T-helper 1 cell (primary cell): Measurements from ENCODE around the gene AGGF1.
"Not testable (repeated sequence)": the region's sequence is repeated elsewhere in the genome, so short reads cannot be mapped to it uniquely, and the experiment has no call there.

ENCODE experiments used
- DNase-seq, 5 donors: peaks; one replicate each; pipeline ENCODE4 v3.0.0-alpha.2; 2012 to 2020
- total RNA-seq, 4 donors: gene quantifications; one replicate each; lab custom pipeline; 2026; lab: John Stamatoyannopoulos, UW

Gene AGGF1
- 12.8 to 20.2 (median 16.4) reads per million in 4 donors for total RNA-seq

GRCh38 chr5:77030097-77031071 lies at the start of gene AGGF1:
AGGF1 (plus strand) TSS chr5:77030404; CDS start chr5:77030767, 363 bp downstream.
- DNase-seq: peak; percentile 78 to 94 (median 84)

- no peak for DNase-seq
Observed at GRCh38 chr5:76980518-76981144, 49.6 kb upstream of the AGGF1 start.

- no peak for DNase-seq
Observed at GRCh38 chr5:76982450-76982849, 47.8 kb upstream of the AGGF1 start.

- DNase-seq: no peak
Observed at GRCh38 chr5:76983468-76983867, 46.7 kb upstream of the AGGF1 start.

- no peak for DNase-seq
Observed at GRCh38 chr5:76986825-76987526, 43.2 kb upstream of the AGGF1 start.

- no peak for DNase-seq
Observed at GRCh38 chr5:76990899-76991459, 39.2 kb upstream of the AGGF1 start.

GRCh38 chr5:76993436-76993835 lies 36.8 kb upstream of the AGGF1 start:
- not testable (repeated sequence) for DNase-seq

- DNase-seq: no peak
Observed at GRCh38 chr5:76994337-76994736, 35.9 kb upstream of the AGGF1 start.

GRCh38 chr5:76998251-76998650 lies 32.0 kb upstream of the AGGF1 start:
- DNase-seq: not testable (repeated sequence)

DNA sequence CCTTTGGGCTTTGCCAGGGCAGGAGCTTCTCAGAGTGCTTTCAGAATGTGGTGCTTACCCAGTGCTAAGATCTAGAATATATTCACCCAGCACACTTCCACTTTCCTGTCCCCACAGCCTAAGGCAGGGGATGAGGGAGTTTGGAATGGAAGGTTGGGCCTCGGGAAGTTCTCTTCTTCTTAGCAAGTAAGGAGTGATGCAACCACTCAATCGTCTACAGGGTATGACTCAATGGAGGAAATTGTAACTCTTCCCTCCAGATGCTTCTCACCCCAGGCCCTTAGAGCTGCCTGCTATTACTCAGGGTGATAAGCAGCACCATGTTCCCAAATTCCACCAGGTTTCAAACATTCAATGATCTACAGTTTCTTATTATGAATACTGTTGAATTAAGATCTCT lies 30.8 kb upstream of the AGGF1 start:
- no peak for DNase-seq

DNA sequence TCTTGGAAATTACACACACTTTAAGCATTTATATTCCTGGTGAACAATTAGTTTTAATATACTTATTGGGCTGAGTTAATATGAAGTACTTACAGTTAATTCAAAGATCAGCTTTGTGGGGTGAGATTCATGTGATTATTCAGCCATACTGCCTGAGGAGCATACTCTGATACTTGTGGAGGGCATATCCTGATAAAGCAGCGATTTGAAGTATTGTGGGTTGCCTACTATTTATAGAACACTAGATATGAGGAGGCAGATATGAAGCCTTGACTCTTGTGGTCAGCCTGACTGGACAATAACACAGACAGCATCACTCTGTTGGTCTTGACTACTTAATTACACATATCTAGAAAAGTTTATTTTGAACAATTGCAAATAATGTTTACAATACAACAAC lies 27.0 kb upstream of the AGGF1 start:
- DNase-seq: no peak

DNA sequence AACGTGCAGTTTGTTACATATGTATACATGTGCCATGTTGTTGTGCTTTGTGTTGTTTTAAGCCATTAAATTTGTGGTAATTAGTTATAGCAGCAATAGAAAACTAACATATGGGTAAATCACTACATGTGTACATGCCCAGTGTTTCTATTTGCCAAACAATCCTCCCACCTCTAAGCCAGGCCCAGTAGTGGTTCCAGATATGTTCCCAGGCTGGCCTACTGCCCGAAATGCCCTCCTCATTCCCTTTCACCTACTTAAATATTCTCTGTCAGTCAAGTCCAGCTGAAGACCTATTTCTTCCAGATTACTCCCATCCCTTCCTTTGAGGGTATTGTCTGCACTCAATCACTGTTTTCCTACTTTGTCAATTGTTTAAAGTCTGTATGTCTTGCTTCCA lies 24.1 kb upstream of the AGGF1 start:
- DNase-seq: no peak

DNA sequence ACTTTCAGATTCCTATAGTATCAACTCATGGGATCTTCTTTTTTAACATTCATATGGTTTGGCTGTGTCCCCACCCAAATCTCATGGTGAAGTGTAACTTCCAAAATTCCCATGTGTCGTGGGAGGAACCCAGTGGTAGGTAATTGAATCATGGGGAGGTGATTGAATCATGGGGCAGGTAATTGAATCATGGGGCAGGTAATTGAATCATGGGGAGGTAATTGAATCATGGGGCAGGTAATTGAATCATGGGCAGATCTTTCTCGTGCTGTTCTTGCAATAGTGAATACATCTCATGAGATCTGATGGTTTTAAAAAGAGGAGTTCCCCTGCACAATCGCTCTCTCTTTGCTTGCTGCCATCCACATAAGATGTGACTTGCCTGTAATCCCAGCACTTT lies 21.8 kb upstream of the AGGF1 start:
- DNase-seq: no peak

DNA sequence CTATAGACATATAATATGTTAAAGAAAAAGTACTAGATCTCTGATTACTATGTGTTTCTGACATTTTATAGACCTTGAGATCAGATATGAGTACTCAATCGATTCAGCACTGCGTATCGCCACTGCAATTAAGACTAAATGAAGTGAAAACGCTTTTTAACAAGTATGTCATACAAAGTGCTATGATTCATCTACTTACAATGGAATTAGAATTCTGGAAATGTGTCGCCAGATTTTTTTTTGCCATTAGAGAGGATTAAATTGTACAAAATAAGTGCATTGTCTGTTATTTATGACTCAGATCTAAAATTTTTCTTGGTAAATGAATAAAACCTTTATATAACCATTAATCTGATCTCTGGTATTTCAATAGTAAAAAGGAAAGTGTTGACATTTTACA lies 20.0 kb upstream of the AGGF1 start:
- no peak for DNase-seq

DNA sequence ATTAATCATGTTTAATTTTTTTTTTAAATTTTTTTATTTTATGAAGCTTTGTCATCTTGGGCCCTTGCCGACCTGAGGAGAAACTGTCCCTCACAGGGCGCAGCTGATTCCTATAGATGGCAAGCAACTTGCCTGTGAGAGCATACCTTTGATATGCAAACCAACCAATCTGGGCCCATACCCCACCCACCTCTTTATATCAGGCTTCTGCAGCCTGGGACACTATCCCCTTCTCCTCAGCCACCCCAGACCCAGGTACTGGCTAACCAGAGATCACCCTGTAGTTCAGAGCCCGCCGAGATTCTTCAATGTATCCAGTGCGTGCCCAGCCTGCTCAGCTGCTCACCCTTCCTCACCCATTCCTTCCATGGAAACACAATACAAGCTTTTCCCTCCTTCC lies 18.7 kb upstream of the AGGF1 start:
- DNase-seq: no peak

GRCh38 chr5:77012601-77013000 lies 17.6 kb upstream of the AGGF1 start:
- DNase-seq: peak in 1 of 5 donors; percentile 50

DNA sequence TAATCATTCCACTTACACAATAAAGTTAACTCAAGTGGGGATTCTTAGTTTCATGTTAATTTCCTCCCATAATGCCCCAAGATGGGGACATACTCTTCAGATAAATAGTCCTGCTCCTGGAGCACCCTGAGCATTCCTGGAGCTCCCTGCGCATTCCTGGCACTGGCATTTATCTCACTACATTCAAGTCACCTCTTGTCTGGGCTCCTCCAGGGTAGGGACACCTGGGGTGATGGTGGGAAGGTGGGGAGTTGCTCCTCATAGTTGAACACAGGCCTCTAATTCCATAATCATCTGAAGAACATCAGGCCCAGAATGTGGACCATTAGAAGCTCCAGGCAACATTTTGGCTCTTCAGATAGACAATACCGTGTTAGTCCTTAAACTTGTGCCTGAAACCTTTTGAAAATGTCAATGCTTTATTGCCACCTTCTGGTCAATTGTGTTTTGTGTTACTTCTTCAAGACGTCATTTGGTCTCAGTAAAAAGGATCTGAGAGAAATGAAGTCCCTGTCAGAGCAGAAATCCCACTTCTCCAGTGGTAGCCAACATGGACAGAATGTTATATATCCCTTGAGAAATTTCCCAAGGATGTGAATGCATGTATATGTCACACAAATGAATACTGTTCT lies 14.2 kb upstream of the AGGF1 start:
- peak in 1 of 5 donors; percentile 48 for DNase-seq

DNA sequence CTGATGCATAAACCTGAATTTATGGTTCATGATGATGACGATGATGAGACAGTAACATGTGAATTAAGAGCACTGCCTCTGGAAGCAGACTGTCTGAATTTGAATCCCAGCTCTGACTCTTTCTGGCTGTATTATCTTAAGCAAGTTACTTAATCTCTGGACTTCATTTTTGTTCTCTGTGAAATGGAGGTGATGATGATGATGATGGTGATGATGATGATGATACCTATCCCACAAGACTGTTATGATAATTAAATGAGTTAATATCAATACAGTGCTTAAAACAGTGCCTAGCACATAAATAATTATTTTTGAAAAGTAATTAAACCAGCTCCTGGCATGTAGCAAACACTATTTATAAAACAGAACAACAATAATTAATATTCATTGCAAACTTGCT lies 13.2 kb upstream of the AGGF1 start:
- no peak for DNase-seq

DNA sequence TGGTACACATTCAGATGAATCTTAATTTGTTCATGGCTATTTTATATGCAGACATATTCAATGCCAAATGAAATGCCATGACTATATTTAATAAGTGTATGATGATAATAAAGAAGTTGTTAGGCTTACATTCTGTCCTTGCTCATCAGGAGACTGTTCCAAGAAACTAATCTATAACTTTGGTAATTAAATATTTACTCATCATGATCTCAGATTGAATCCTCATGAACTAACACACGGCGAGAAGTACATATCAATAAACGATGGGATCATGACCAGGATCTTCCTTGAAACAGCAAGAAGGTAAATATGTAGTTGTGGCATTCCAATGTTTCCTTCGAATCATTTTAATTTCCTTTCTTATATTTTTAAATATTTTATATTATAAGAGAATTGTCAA lies 12.5 kb upstream of the AGGF1 start:
- no peak for DNase-seq

GRCh38 chr5:77022511-77023417 lies 7.4 kb upstream of the AGGF1 start:
- DNase-seq: no peak

- DNase-seq: no peak
Observed at GRCh38 chr5:77024490-77024889, 5.7 kb upstream of the AGGF1 start.
